PFSK-1 (cell line): ENCODE results near the gene OR2C1.

Experiments used
- FOXP2 ChIP-seq: optimal IDR thresholded peaks from 2 replicates; pipeline ENCODE3; 2011; ENCODE audit warnings: borderline replicate concordance, control low read depth, inconsistent platforms; ENCODE audit not compliant: insufficient read depth; ENCODE audit errors: extremely low read length, extremely low read depth
- POLR2AphosphoS5 ChIP-seq: IDR thresholded peaks from 2 replicates; pipeline ENCODE4 v1.6.1; 2012; ENCODE audit warnings: low read depth, mild to moderate bottlenecking, control low read depth, low read length, moderate library complexity
- SIN3A ChIP-seq: IDR thresholded peaks from 2 replicates; pipeline ENCODE4 v1.6.1; 2012; ENCODE audit warnings: mild to moderate bottlenecking, low read length, moderate library complexity, borderline replicate concordance; ENCODE audit not compliant: insufficient read depth
- TAF1 ChIP-seq: IDR thresholded peaks from 2 replicates; pipeline ENCODE4 v1.6.1; 2012; ENCODE audit warnings: low read length, control low read depth, borderline replicate concordance; ENCODE audit not compliant: insufficient read depth
- TF ChIP-seq, protein P1 (sequence below), 2 experiments: IDR thresholded peaks; 2 replicates each; pipeline versions ENCODE4 v1.6.1 to v1.8.0; 2011 to 2012; ENCODE audit warnings: low read depth in 2 of 2, low read length in 2 of 2, control low read depth in 1 of 2, inconsistent platforms in 1 of 2, mild to moderate bottlenecking in 1 of 2, moderate library complexity in 1 of 2; ENCODE audit not compliant: insufficient read depth in 1 of 2

DNA sequence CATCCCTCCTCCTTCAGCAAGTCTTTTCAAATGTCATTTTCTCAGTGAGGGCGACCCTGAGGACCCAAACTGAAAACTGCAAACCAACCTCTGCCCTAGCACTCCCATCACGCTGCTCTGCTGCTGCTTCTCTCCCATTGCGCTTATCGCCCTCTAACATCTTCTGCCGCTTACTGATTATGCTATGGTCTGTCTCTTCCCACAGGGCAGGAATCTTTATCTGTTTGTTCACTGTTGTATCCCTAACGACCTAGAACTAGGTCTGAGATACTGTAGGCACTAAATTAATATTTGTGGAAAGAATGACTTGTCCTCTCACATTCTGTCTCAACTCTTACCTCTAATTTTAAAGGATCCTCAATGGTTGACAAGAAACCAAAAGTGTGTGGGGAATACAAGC lies 32.6 kb downstream of the OR2C1 start:
- no peak for TF ChIP-seq FOXP2
- TF ChIP-seq POLR2AphosphoS5 = no peak
- TF ChIP-seq, protein P1, sequence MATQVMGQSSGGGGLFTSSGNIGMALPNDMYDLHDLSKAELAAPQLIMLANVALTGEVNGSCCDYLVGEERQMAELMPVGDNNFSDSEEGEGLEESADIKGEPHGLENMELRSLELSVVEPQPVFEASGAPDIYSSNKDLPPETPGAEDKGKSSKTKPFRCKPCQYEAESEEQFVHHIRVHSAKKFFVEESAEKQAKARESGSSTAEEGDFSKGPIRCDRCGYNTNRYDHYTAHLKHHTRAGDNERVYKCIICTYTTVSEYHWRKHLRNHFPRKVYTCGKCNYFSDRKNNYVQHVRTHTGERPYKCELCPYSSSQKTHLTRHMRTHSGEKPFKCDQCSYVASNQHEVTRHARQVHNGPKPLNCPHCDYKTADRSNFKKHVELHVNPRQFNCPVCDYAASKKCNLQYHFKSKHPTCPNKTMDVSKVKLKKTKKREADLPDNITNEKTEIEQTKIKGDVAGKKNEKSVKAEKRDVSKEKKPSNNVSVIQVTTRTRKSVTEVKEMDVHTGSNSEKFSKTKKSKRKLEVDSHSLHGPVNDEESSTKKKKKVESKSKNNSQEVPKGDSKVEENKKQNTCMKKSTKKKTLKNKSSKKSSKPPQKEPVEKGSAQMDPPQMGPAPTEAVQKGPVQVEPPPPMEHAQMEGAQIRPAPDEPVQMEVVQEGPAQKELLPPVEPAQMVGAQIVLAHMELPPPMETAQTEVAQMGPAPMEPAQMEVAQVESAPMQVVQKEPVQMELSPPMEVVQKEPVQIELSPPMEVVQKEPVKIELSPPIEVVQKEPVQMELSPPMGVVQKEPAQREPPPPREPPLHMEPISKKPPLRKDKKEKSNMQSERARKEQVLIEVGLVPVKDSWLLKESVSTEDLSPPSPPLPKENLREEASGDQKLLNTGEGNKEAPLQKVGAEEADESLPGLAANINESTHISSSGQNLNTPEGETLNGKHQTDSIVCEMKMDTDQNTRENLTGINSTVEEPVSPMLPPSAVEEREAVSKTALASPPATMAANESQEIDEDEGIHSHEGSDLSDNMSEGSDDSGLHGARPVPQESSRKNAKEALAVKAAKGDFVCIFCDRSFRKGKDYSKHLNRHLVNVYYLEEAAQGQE (IDR thresholded peaks at IDR 0.05; ENCODE audit: insufficient read depth in 1 of 2, low read depth in 2 of 2, low read length in 2 of 2) = no peak
- no peak for TF ChIP-seq SIN3A
- no peak for TF ChIP-seq TAF1
